Kidney (tissue), 14 donors: Measurements from ENCODE around the gene ATP11A. TPM values are rescaled to one million over a fixed set of nuclear protein-coding genes. Genes with fewer than 3 reads are reported as not detected.

Source experiments
- DNase-seq, 5 donors: peaks; one replicate each; pipeline ENCODE4 v3.0.0-alpha.2; 2013 to 2020
- FAIRE-seq: peaks from 2 replicates; lab custom pipeline; 2012; peaks lifted over from hg19 to GRCh38; lab: Jason Lieb, UNC
- H3K27ac ChIP-seq, 2 donors: one replicate each; pipeline ENCODE4 v1.7.0; 2013; ENCODE audit warnings: low read depth in 2 of 2, low read length in 2 of 2, inconsistent platforms in 1 of 2
- H3K27me3 ChIP-seq: one replicate; pipeline ENCODE4 v1.7.1; 2013; ENCODE audit warnings: low read length, inconsistent platforms; ENCODE audit not compliant: control insufficient read depth, insufficient read depth
- H3K36me3 ChIP-seq, 3 donors: one replicate each; pipeline versions ENCODE4 v1.7.0 to v1.7.1; 2013; ENCODE audit warnings: low read length in 3 of 3, control low read depth in 1 of 3, inconsistent platforms in 1 of 3; ENCODE audit not compliant: insufficient read depth in 3 of 3, control insufficient read depth in 2 of 3
- H3K4me1 ChIP-seq, 3 donors: one replicate each; pipeline versions ENCODE4 v1.7.0 to v1.7.1; 2013; ENCODE audit warnings: low read length in 3 of 3, inconsistent platforms in 1 of 3, low read depth in 1 of 3; ENCODE audit not compliant: control insufficient read depth in 2 of 3, insufficient read depth in 2 of 3
- H3K4me3 ChIP-seq, 3 donors: one replicate each; pipeline versions ENCODE4 v1.7.0 to v1.8.1; 2013; ENCODE audit warnings: low read length in 3 of 3, control low read depth in 1 of 3, inconsistent platforms in 1 of 3
- H3K9ac ChIP-seq, 3 donors: one replicate each; pipeline versions ENCODE4 v1.7.0 to v1.7.1; 2013; ENCODE audit warnings: low read length in 3 of 3, control low read depth in 1 of 3, inconsistent platforms in 1 of 3
- H3K9me3 ChIP-seq, 3 donors: one replicate each; pipeline versions ENCODE4 v1.7.0 to v1.7.1; 2013; ENCODE audit warnings: low read length in 3 of 3, control low read depth in 1 of 3, inconsistent platforms in 1 of 3; ENCODE audit not compliant: control insufficient read depth in 2 of 3, insufficient read depth in 1 of 3
- CTCF ChIP-seq: IDR thresholded peaks from 3 replicates; pipeline ENCODE4 v1.5.1; 2012; ENCODE audit warnings: mild to moderate bottlenecking, moderate library complexity, borderline replicate concordance; ENCODE audit not compliant: insufficient read depth; ENCODE audit errors: extremely low read depth
- intact Hi-C: fragments of 100-400 bp; cut with DNase I; formaldehyde crosslinking; loops from one replicate; pipeline ENCODE4 v1.11.1; 2022
- polyA plus RNA-seq: library from polyadenylated mRNA; stranded (reverse); fragments of 350-450 nt; fragmentation: Illumina TruSeq; extraction: RNeasy Lipid Tissue Mini Kit (QIAGEN cat#74804); gene quantifications from one replicate; pipeline ENCODE4 v1.2.3, GENCODE V29; 2014; ENCODE audit warnings: low read depth, low replicate concordance; ENCODE audit not compliant: insufficient read depth
- total RNA-seq: library from RNA; stranded (reverse); fragmentation: NEBNext Ultra II Directional; extraction: Animal tissue kit (Norgen Biotek cat#: 25700); gene quantifications from one replicate; pipeline ENCODE4 v1.2.1, GENCODE V29; 2021
- donor health status: control.
- donor health status: control.
- donor health status: control.
- donor health status: control.
- donor health status: control.
- donor health status: DM: yes; HTN: yes; CAD: no.
- donor health status: Normal renal cell carcinoma (clear cell type).

The ATP11A gene
- total and polyA plus RNA-seq, 2 donors from 2014 or later = 4.9 to 212 TPM

DNA sequence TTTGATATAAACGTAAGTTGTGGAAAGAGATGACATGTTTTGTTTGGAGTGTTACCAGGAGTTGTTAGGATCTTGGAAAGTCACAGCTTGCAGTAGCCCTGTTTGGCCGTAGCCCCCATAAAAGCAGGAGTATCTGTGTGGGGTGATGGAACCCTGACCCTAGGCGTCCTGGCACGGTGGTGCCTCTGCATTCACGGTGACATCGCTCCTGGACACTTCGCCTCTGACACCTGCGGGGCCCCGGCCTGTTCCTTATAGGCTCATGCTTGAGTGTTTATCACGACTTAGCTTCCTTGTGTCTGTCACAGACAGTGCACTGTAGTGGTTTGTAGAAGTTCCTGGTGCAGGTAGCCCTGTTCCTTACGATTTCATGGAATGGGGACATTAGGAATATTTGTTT is 74.2 kb downstream of the ATP11A start:
- Histone ChIP-seq H3K27ac (no peak overlapping the region), H3K4me3 (no peak overlapping the region), H3K36me3 (no peaks in the 10 kb centered on the region), H3K9ac (no peak overlapping the region), H3K9me3 (no peaks in the 10 kb centered on the region), H3K27me3 (no peaks in the 10 kb centered on the region), H3K4me1 (no peaks in the 10 kb centered on the region)
- FAIRE-seq (no peak), DNase-seq (peak in 1 of 5 donors; percentile 67)
- TF ChIP-seq CTCF = no peak
- intact Hi-C loops = no loop called here

GRCh38 chr13:112764864-112765561 is 75.2 kb downstream of the ATP11A start:
- Histone ChIP-seq H3K9me3 (no peaks in the 10 kb centered on the region), H3K4me3 (no peak overlapping the region), H3K27me3 (no peaks in the 10 kb centered on the region), H3K36me3 (no peaks in the 10 kb centered on the region), H3K9ac (no peak overlapping the region), H3K4me1 (peaks cover 0 to 8% (median 0%) of the 10 kb centered on the region in 3 donors), H3K27ac (no peak overlapping the region)
- TF ChIP-seq CTCF = no peak
- DNase-seq (no peak), FAIRE-seq (no peak)
- intact Hi-C loops = no loop called here

- no peak for TF ChIP-seq CTCF
- Histone ChIP-seq H3K4me3 (no peak overlapping the region), H3K4me1 (peaks cover 0 to 8% (median 0%) of the 10 kb centered on the region in 3 donors), H3K27ac (no peak overlapping the region), H3K36me3 (no peaks in the 10 kb centered on the region), H3K27me3 (no peaks in the 10 kb centered on the region), H3K9ac (no peak overlapping the region), H3K9me3 (no peaks in the 10 kb centered on the region)
- DNase-seq = no peak
- intact Hi-C loops = no loop called here
- FAIRE-seq = no peak
These were observed 75.9 kb downstream of the ATP11A start for GRCh38 chr13:112765731-112766130.
